ENCODE measurements around the gene PPP2R3B.

Gene PPP2R3B

GRCh38 chrX:302975-303374 is 83.7 kb downstream of the PPP2R3B start:
- ATAC-seq (ENCODE audit: low read depth) (no peak), DNase-seq (ENCODE audit: low spot score) (peak; percentile 44)
- Histone ChIP-seq H3K36me3 (ENCODE audit: low read depth) (peaks cover 86% of the 10 kb centered on the region), H3K4me3 (ENCODE audit: severe bottlenecking) (no peak overlapping the region), H3K4me1 (ENCODE audit: insufficient read depth, poor library complexity, severe bottlenecking) (no peaks in the 10 kb centered on the region), H3K9me3 (ENCODE audit: severe bottlenecking) (no peaks in the 10 kb centered on the region), H3K27me3 (ENCODE audit: insufficient read depth, poor library complexity, severe bottlenecking) (no peaks in the 10 kb centered on the region), H3K27ac (ENCODE audit: poor library complexity, severe bottlenecking) (no peak overlapping the region)
- TF ChIP-seq, protein P1, sequence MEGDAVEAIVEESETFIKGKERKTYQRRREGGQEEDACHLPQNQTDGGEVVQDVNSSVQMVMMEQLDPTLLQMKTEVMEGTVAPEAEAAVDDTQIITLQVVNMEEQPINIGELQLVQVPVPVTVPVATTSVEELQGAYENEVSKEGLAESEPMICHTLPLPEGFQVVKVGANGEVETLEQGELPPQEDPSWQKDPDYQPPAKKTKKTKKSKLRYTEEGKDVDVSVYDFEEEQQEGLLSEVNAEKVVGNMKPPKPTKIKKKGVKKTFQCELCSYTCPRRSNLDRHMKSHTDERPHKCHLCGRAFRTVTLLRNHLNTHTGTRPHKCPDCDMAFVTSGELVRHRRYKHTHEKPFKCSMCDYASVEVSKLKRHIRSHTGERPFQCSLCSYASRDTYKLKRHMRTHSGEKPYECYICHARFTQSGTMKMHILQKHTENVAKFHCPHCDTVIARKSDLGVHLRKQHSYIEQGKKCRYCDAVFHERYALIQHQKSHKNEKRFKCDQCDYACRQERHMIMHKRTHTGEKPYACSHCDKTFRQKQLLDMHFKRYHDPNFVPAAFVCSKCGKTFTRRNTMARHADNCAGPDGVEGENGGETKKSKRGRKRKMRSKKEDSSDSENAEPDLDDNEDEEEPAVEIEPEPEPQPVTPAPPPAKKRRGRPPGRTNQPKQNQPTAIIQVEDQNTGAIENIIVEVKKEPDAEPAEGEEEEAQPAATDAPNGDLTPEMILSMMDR (IDR thresholded peaks at IDR 0.05; ENCODE audit: poor library complexity, severe bottlenecking), result no peak

DNA sequence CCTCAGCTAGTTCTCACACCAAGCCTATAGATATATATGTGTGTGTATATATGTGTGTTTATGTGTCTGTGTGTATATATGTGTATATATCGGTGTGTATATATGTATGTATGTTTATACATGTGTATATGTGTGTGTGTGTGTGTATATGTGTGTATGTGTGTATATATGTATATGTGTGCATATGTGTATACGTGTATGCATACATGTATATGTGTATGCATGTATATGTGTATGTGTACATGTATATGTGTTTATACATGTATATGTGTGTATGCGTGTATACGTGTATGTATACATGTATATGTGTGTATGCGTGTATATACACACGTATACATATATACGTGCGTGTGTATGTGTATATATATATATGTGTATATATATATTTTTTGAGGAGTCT is 86.4 kb downstream of the PPP2R3B start:
- no peak overlapping the region for H3K4me3 ChIP-seq (ENCODE audit: severe bottlenecking)
- ATAC-seq (ENCODE audit: low read depth), result no peak
- H3K36me3 ChIP-seq (ENCODE audit: low read depth), result peaks cover 75% of the 10 kb centered on the region

GRCh38 chrX:298993-299392 is 87.7 kb downstream of the PPP2R3B start:
- H3K4me1 ChIP-seq (ENCODE audit: insufficient read depth, poor library complexity, severe bottlenecking), result no peaks in the 10 kb centered on the region
- no peak for ATAC-seq (ENCODE audit: low read depth)
- H3K9me3 ChIP-seq (ENCODE audit: severe bottlenecking), result no peaks in the 10 kb centered on the region
- no peak overlapping the region for H3K4me3 ChIP-seq (ENCODE audit: severe bottlenecking)
- H3K27me3 ChIP-seq (ENCODE audit: insufficient read depth, poor library complexity, severe bottlenecking), result no peaks in the 10 kb centered on the region
- DNase-seq (ENCODE audit: low spot score), result peak; percentile 63
- TF ChIP-seq, protein P1 (IDR thresholded peaks at IDR 0.05; ENCODE audit: poor library complexity, severe bottlenecking), result no peak
- H3K36me3 ChIP-seq (ENCODE audit: low read depth), result peaks cover 77% of the 10 kb centered on the region
- no peak overlapping the region for H3K27ac ChIP-seq (ENCODE audit: poor library complexity, severe bottlenecking)

More for the DNA sequence above, 86.4 kb downstream of the PPP2R3B start:
- Histone ChIP-seq H3K4me1 (ENCODE audit: insufficient read depth, poor library complexity, severe bottlenecking) (no peaks in the 10 kb centered on the region), H3K27ac (ENCODE audit: poor library complexity, severe bottlenecking) (no peak overlapping the region), H3K9me3 (ENCODE audit: severe bottlenecking) (no peaks in the 10 kb centered on the region), H3K27me3 (ENCODE audit: insufficient read depth, poor library complexity, severe bottlenecking) (no peaks in the 10 kb centered on the region)
- TF ChIP-seq, protein P1 (IDR thresholded peaks at IDR 0.05; ENCODE audit: poor library complexity, severe bottlenecking), result no peak
- DNase-seq (ENCODE audit: low spot score), result no peak

- TF ChIP-seq, protein P1 (IDR thresholded peaks at IDR 0.05; ENCODE audit: poor library complexity, severe bottlenecking), result no peak
- no peaks in the 10 kb centered on the region for H3K9me3 ChIP-seq (ENCODE audit: severe bottlenecking)
- no peaks in the 10 kb centered on the region for H3K27me3 ChIP-seq (ENCODE audit: insufficient read depth, poor library complexity, severe bottlenecking)
- H3K4me1 ChIP-seq (ENCODE audit: insufficient read depth, poor library complexity, severe bottlenecking), result no peaks in the 10 kb centered on the region
- DNase-seq (ENCODE audit: low spot score), result peak; percentile 56
- H3K27ac ChIP-seq (ENCODE audit: poor library complexity, severe bottlenecking), result no peak overlapping the region
- ATAC-seq (ENCODE audit: low read depth), result no peak; the same call in 2 of the 3 replicates
- peaks cover 74% of the 10 kb centered on the region for H3K36me3 ChIP-seq (ENCODE audit: low read depth)
- no peak overlapping the region for H3K4me3 ChIP-seq (ENCODE audit: severe bottlenecking)
Observed at GRCh38 chrX:295136-295535, 91.6 kb downstream of the PPP2R3B start.
